GM18868 (cell line): ENCODE data around the gene BLOC1S3.

Source experiments
- ATAC-seq: cut with Tn5 transposase; IDR thresholded peaks from one replicate; pipeline ENCODE4 v1.9.1; 2021; ENCODE audit warnings: mild to moderate bottlenecking, moderate library complexity; ENCODE audit not compliant: unreplicated experiment

BLOC1S3 gene

DNA sequence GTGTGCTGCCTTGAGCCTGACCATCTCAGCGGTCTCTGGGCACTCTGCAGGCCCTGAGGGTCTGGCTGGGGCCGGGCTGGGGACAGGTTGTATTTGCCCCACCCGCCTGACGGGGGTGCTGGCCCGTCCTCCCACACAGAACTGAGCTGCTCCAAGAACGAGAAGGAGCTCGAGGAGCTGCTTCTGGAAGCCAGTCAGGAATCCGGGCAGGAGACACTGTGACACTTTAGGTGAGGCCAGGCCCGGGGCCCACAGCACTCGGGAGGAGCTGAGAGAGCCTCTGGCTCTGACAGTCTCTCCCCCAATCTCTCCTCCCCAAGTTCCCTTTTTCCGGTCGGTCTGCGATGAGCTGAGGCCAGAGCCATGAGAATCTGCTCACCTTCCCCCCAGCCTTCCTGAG is 32.3 kb upstream of the BLOC1S3 start:
- no peak for ATAC-seq

DNA sequence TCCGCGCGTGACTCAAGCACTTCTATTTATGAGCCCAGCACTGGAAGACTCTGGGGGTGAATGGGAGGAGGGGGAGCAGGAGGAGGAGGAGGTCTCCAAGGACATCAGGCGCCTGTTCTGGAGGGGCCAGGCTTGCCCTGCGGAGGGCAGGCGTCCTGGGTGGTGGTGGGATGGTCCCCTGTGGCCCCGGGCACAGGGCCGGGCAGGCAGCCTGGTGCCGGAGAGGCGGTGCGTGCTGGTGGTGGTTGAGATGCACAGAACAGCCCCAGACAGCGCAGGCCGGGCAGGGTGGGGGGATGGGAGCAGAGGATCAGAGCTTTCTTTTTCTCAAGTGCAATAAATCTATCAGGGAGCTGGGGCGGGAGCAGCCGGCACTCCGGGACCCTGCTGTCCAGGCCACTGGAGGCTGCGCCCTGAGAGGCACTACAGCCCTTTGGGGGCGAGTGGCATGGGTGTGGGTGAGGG is 31.8 kb upstream of the BLOC1S3 start:
- no peak for ATAC-seq

DNA sequence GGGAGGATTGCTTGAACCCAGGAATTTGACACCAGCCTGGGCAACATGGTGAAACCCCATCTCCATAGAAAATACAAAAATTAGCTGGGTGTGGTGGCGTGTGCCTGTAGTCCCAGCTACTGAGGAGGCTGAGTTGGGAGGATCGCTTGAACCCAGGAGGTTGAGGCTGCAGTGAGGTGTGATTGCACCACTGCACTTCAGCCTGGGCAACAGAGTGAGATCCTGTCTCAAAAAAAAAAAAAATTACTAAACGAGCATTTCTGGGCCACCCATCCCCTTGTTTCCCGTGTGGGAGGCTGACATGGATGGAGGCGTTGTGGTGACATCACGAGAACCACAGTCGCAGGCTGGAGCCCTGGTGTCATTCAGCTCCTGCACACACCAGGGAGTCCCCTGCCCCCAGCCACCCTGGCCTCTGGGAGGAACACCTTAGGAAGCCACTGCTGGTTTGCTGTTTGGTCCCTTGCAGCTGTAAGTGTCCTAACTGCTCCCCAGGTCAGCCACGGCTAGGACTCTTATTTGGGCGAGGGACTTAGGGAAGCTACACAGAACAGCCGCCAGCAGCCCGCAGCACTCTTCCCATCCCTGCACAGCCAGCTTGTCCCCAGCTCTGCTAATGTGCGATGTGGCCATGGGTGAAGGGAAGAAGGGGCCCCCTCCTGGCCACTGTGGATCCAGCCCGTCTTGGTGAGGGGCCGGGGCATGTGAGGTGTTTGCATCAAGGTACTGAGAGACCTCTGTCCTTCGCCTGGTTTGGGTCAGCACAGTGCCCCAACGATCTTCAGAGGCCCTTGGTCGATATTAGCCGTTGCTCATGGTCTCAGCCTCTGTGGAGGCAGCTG is 30.5 kb upstream of the BLOC1S3 start:
- ATAC-seq, result no peak

DNA sequence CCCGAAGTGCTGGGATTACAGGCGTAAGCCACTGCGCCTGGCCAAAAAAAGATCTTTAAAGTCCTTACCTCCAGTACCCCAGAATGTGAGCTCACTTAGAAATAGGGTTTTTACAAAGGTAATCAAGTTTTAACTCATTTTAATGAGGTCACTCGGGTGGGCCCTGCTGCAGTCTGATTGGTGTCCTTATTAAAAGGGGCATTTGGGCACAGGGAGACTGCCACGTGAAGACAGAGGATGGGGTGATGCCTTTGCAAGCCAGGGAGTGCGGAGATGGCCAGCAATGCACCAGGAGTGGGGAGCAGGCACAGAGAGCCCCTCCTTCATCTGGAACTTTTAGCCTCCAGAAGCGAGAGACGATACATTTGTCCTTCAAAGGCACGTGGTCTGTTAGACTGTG is 29.5 kb upstream of the BLOC1S3 start:
- ATAC-seq, result no peak

DNA sequence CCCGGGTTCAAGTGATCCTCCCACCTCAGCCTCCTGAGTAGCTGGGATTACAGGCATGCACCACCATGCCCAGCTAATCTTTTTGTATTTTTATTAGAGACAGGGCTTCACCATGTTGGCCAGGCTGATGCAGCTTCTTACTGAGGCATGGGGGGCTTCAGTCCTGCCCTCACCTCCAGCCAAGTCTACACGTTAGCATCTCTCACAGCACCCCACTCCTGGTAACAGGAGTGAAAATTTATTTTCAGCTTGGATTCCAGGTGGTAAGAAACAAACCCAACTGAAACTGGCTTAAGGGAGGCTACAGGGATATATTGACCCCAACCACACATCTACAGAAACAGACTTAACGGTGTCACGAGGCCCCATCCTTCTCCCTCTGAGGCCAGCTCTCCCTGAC is 28.4 kb upstream of the BLOC1S3 start:
- no peak for ATAC-seq

DNA sequence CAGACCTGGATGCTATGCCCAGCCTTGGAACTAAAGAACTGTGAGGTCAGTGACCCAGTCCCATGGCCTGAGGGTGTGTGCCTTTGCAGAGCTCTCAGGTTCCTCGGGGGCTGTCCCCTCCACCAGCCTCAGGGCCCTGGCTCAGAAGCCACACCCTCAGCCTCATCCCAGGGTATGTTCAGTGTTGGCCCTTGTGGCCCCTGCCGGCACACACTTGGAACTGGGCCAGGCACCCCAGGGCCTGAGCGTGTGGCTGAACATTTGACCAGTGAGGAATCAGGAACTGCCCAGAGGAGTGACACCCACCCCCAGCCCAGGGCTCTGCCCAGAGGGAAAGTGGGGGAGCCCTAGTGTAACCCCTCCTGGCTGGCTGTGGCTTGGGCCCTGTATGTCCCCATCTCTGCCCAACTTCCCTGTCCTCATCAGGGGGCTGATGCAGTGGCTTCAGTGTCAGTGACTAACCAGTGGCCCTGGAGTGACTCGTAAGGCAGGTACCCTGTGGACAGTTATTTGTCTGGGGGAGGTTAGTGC is 27.8 kb upstream of the BLOC1S3 start:
- no peak for ATAC-seq

DNA sequence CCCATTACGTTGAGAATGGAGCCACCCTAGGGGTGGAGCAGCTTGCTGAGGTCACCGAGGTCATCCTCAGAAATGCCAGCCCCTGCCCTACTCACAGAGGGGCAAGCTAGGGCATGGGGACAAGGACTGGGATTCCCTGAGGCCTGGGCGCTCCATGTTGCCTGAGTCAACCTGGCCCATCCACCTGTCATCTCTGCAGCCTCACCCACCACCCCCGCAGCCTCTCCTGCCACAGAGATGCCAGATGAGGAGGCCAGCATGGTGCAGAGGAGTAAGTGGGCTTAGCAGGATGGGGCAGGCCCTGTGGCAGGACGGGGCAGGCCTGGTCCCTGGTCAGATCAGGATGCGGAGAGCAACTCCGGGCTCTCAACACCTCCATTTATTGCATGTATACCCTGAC is 27.3 kb upstream of the BLOC1S3 start:
- no peak for ATAC-seq

DNA sequence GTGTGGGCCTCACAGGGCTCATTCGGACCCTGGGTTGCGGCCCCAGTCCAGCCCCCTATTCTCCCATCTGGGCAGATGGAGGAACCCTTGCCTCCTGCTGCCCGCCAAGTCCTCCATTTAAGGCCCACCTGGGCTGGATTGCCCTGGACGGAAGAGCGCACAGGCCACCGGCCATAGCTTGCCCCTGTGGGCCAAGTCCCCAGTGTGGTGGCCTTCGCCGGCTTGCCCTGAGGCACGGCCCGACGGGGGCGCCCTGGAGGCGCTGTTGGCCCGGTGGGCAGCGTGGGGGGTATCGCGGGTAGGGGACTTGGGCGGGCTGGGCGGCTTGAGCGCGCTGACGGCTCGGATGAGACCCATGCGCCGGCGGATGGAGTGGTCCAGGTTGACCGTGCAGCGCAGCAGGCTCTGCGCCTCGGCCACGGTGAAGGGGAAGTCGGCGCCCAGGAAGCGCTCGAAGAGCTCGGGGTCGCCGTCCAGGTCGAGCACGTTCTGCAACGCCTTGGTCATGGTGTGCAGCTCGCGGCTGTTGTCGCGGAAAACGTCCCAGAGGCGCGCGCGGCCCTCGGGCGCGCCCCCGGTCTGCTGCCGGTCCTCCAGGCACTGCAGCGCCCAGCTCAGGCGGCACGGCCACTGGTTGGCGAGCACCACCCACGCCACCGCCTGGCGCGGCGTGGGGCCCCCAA is 26.6 kb upstream of the BLOC1S3 start:
- no peak for ATAC-seq

DNA sequence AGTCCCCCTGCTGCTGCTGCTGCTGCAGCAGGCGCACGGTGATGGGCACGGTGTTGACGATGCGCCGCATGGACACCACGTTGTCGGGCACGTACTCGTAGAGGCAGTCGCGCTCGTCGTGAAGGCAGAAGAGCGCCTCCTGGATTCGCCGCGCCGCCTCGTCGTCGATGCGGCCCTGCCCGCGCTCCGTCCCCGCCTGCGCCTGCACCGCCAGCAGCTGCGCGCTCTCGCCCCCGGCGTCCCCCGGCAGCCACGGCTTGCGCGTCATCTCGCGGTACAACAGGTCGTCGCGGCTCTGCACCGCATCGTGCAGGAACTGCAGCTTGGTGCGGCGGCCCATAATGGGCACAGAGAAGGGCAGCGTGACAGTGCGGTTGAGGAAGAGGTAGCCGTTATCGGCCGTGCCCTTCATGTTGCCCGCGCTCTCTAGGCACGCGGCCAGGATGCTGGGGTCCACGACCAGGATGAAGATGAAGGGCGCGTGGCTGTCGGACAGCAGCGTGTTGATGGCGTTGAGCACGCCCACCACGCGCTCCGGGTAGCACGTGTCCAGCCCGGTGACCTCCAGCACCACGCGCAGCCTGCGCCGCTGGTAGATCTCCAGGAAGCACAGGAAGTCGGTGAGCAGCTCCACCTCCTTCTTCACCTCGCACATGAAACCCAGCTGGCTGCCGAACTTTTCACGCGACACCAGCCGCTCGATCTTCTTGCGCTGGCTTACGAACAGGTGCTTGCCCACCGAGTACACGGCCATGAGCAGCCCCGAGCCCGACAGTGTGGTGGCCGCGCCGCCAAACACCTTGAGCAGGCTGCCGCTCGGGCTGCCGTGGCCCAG is 25.9 kb upstream of the BLOC1S3 start:
- ATAC-seq, result no peak

DNA sequence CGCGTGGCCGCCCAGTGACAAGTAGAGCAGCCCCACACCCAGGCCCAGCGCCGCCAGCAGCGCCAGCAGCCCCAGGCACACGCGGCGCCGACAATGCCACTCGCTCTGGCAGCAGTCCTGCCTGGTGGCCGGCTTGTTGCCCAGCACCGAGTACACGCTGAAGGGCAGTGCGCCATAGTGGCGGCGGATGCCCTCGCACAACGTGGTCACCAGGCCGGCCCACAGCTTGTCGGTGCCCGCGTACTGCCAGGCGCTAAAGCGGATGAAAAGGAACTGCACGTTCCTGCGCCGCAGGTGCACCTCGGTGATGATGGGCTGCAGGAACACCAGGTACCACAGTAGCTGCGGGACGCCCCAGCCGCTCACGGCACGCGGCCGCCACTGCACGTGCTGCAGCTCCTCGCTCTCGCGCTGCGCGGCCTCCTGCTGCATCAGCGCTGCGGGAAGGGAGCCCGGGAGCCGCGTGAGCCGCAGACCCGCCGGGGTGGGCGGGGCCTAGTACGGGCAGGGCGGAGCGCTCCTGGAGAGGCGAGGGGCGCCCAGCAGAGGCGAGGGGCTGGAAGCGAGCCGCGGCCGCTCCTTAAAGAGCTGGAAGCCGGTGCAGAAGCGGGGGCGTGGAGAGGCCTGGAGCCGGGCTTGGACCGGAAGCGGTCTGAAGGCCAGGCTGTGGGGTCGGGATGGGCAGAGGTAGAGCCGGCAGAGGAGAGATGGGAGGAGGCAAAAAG is 25.1 kb upstream of the BLOC1S3 start:
- no peak for ATAC-seq

DNA sequence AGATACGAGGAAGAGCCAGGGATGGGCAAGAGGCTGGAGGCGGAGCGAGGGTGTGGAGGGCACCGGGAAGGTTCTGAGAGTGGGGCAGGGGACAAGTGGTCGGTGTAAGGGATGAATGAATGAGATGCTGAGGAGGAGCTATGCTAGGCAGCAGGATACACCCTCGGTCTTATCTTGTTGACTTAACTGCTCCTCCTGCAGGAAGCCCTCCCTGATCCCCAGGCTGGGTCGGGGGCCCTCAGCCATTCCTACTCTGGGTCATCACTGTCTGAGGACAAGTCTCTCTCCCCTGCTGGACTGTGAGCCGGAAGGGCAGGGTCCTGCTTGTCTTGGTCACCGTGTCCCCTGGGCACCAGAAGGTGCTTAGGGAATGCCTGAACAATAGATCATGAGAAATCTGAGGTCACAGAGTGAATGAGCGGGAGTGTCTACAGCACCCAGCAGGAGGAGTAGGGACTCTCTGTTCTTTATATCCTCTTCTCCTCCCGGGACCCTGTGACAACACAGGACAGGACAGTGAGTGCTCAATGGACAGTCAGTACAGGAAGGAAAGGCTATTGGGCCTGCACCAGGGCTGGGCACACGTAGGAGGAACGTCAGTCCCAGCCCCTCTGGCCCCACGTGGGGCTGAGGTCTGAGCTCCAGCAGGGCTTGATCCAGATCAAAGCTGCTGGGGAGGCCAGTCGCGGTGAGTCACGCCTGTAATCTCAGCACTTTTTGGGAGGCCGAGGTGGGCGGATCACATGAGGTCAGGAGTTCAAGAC is 24.3 kb upstream of the BLOC1S3 start:
- no peak for ATAC-seq

DNA sequence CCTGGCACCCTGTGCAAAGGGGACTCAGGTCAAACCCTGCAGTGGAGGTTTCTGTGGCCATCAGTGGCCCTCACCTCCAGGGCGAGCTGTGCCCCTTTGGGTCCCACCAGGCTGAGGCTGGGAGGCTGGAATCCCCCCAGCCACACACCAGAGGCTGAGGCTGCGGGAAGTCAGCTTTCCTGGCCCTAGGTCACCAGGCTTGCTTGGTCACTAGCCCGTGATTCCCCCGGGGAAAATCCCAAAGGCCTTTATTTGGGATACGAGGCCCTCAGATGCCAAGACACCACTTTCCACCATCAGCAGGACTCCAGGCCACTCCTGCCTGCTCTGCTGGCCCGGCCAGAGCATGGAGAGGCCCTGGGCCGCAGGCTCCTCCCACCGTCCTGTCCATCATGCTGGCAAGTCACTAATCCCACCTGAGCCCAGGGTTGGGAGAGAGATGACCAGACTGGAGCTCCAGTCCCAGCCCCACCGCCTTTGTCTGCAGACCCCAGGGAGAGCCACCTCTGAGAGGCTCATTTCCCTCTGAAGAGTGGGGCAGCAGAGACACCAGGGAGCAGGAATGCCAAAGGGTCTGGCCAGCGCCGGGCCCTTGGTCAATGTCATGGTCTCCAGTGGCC is 22.5 kb upstream of the BLOC1S3 start:
- no peak for ATAC-seq

DNA sequence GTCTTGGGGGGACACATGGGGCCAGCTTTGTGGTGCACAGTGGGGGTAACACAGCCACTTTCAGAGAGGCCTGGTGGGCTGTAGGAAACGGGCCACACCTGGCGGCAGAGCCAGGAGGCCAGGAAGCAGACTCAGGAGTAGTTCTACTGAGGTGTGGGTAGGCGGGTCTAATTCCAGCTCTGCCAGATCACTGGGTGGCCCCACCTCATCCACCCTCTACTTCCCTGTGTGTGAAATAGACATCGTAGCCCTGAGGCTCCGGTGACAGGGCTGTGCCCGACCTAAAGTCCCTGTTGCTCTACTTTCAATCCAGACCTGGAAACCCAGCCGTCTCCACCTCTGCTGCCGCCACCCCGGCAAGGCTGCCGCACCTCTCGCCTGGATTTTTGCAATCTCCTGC is 21.8 kb upstream of the BLOC1S3 start:
- ATAC-seq, result no peak

DNA sequence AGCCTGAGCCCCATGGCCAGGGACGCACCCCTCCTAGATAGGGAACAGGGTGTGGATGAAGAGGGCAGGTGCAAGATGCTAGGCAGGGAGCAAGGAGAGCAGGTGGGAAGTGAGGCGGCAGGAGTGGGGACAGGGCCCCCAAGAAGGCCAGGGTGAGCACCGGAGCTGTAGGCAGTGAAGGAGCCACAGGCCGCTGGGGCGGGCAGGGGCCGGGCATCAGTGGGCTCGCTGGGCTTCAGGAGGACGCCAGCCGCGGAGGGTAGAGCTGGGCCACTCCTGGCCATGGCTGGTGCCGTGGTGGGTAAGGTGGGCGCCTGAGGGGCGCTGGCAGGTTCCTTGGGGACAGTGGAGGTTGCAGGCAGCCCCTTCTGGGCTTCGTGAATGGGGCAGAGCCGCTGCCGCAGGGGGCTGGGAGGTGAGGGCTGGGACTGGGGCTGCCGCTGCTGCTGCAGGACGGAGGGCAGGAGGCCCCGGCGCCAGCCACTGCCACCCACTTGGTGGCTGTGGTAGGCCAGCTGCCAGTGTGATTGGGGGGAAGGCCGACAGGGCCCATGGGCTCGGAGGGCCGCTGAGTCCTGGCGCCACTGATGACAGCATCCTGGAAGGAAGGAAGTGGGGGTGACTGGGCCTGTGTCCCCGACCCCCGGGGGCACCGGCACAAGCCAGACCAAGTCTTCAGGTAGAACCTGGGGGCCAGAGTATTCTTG is 19.9 kb upstream of the BLOC1S3 start:
- ATAC-seq, result no peak

DNA sequence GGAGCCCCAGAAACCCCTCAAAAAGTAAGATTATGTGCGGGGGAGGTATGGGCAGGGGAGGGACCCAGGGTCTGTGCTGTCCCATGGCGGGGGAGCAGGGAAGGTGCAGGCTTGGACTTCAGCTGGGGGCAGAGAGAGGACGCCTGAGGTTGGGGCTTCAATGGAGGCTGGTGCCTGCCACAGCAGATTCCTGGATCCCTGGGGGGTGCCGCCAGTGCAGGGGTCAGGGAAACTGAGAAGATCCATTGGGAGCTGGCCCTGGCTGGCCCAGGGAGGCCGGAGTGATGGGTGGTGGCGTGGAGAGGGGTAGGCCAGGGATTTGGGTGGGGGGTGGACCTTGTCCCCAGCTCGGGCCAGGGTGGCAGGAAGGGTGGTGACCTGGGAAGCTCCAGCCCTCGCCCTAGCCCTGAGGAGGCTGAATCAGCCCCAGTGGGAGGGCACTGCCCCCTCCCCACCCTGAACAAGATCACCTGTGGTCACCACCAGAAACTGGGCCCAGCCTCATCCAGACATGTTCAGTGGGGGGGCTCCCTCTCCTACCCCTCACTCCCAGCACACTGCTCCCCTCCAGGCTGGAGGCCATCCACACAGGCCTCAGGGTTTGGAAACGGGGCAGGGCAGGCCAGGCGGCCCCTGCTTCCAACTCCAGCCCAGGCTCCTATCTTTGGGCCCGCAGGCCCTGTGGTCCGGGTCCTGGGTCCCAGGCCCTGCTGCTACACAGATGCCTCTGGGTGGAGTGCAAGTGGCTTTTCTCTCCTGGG is 19.2 kb upstream of the BLOC1S3 start:
- no peak for ATAC-seq

DNA sequence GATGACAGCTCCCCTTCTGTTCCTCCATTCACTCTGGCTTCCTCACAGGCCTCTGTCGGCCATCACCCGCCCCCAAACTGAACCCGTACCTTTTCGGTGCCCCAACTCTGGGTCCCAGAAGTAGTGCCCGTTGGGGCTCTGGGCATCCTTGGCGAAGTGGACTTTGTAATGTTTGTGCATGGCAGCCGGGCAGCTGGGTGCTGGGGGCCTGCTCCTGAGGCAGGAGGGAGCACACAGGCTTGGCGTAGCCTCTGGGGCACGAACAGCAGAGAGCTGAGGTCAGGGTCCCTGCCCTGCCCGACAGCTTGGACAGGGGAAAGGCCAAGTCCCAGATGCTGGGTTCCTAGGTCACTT is 18.6 kb upstream of the BLOC1S3 start:
- no peak for ATAC-seq

DNA sequence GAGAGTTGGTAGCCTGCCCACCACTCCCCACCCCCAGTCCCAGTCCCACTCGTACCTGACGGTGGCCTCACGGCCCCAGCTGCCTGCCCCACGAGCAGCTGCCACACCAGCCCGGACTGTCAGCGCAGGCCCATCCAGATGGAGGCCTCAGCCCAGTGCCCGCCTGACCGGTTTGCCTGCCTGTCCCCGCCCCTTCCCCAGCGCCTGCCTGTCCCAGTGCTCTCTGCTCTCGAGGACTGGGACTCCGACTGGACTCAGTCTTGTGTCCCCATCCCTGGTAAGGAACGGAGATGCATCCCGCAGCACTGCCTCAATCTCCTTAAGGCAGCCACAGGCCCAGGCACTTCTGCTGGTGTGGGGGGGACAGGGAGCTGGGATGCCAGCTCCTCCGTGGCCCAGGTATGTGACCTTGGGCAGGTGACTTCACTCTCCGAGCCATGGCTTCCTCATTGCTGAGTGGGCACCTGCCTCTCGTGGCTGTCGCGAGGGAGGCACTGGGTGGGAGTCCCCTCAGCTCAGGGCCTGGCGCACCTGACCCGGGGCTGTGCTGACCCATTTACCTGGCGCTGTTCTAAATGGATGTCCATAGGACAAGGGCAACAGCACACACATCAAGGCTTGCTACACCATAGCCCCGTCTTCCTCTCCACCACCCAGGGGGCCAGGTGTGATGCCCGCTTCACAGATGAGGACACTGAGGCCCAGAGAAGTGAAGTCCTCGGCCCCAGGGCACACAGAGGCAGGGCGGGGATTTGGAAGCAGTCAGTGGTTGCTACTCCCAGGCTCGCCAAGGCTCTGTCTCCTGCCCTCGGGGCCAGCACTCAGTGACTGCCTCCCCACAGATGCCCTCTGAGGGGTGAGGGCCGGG is 17.5 kb upstream of the BLOC1S3 start, which contains the start of gene NKPD1:
Gene NKPD1, minus strand, starts transcription at position 113 of the 868 bp plus-strand sequence. CDS start 832 bp downstream, outside the sequence.
- no peak for ATAC-seq
